IMR-90 (cell line): ENCODE results near the gene GRM5. TPM values are rescaled to one million over a fixed set of nuclear protein-coding genes. Genes with fewer than 3 reads are reported as not detected.

Experiments
- ATAC-seq: fragments of 200-7000 bp; cut with Tn5 transposase; 2 replicates; pipeline ENCODE4 v1.9.1; 2020; ENCODE audit warnings: low read depth, mild to moderate bottlenecking, moderate library complexity
- BruUV-seq: library from RNA; stranded (reverse); fragments of 400-500 nt; replicated peaks from 2 replicates; lab custom pipeline; 2021; lab: Mats Ljungman, UMichigan
- CTCF ChIA-PET: fragments of 300-600 bp; formaldehyde crosslinking; extraction: SDS; loops from one replicate; lab custom pipeline; 2021; ENCODE audit warnings: antibody characterized with exemption; lab: Yijun Ruan, JAX
- POLR2A ChIA-PET: fragments of 300-600 bp; sonication (Branson Sonifier 250); formaldehyde crosslinking; loops from one replicate; lab custom pipeline; 2022; ENCODE audit warnings: antibody characterized with exemption; ENCODE audit not compliant: unreplicated experiment; lab: Charles Lee
- DNase-seq: peaks from one replicate; pipeline ENCODE4 v3.0.0; 2013
- H2AFZ ChIP-seq: replicated peaks from 2 replicates; pipeline ENCODE3; 2013; ENCODE audit warnings: low read length, mild to moderate bottlenecking; ENCODE audit not compliant: poor library complexity
- H2AK5ac ChIP-seq: 2 replicates; pipeline ENCODE4 v1.6.1; 2013; ENCODE audit warnings: low read depth, low read length, inconsistent platforms
- H2AK9ac ChIP-seq: replicated peaks from 2 replicates; pipeline ENCODE3; 2013; ENCODE audit warnings: mild to moderate bottlenecking, low read depth, low read length, moderate library complexity; ENCODE audit not compliant: poor library complexity
- H2BK120ac ChIP-seq: 2 replicates; pipeline ENCODE4 v1.6.1; 2013; ENCODE audit warnings: low read depth, low read length, inconsistent platforms
- H2BK15ac ChIP-seq: 3 replicates; pipeline ENCODE4 v1.6.1; 2013; ENCODE audit warnings: low read depth, low read length, inconsistent platforms
- H2BK20ac ChIP-seq: 2 replicates; pipeline ENCODE4 v1.6.1; 2013; ENCODE audit warnings: low read depth, mild to moderate bottlenecking, inconsistent platforms, low read length, moderate library complexity
- H2BK5ac ChIP-seq: 2 replicates; pipeline ENCODE4 v1.6.1; 2013; ENCODE audit warnings: mild to moderate bottlenecking, low read depth, low read length, inconsistent platforms; ENCODE audit not compliant: poor library complexity, severe bottlenecking
- H3K14ac ChIP-seq: replicated peaks from 2 replicates; pipeline ENCODE4 v1.6.1; 2013; ENCODE audit warnings: low read depth, low read length, inconsistent platforms
- H3K18ac ChIP-seq: 2 replicates; pipeline ENCODE4 v1.6.1; 2013; ENCODE audit warnings: low read depth, low read length, control low read depth
- H3K23ac ChIP-seq: 2 replicates; pipeline ENCODE4 v1.6.1; 2013; ENCODE audit warnings: low read depth, low read length, inconsistent platforms
- H3K27ac ChIP-seq: 2 replicates; pipeline ENCODE4 v1.5.1; 2013; ENCODE audit warnings: mild to moderate bottlenecking, control low read depth, low read length; ENCODE audit not compliant: insufficient read depth
- H3K27me3 ChIP-seq: 2 replicates; pipeline ENCODE4 v1.6.1; 2013; ENCODE audit warnings: low read length; ENCODE audit not compliant: control insufficient read depth, insufficient read depth
- H3K36me3 ChIP-seq: 2 replicates; pipeline ENCODE4 v1.6.1; 2013; ENCODE audit warnings: low read length, mixed read lengths; ENCODE audit not compliant: control insufficient read depth, insufficient read depth
- H3K4ac ChIP-seq: 2 replicates; pipeline ENCODE4 v1.6.1; 2013; ENCODE audit warnings: low read depth, low read length, inconsistent platforms
- H3K4me1 ChIP-seq: 2 replicates; pipeline ENCODE4 v1.6.1; 2013; ENCODE audit warnings: low read length, mixed read lengths; ENCODE audit not compliant: control insufficient read depth, insufficient read depth
- H3K4me2 ChIP-seq: 2 replicates; pipeline ENCODE4 v1.6.1; 2013; ENCODE audit warnings: low read depth, mild to moderate bottlenecking, control low read depth, low read length, moderate library complexity
- H3K4me3 ChIP-seq: 2 replicates; pipeline ENCODE4 v1.5.1; 2013; ENCODE audit warnings: low read depth, mild to moderate bottlenecking, control low read depth, low read length, moderate library complexity; ENCODE audit not compliant: insufficient read depth
- H3K56ac ChIP-seq: 2 replicates; pipeline ENCODE4 v1.6.1; 2013; ENCODE audit warnings: low read length, inconsistent platforms; ENCODE audit not compliant: insufficient read depth; ENCODE audit errors: extremely low read depth
- H3K79me1 ChIP-seq, 2 experiments: 2 replicates each; pipeline ENCODE4 v1.6.1; 2013; ENCODE audit warnings: low read length in 2 of 2, inconsistent platforms in 1 of 2, low read depth in 1 of 2
- H3K9ac ChIP-seq: 2 replicates; pipeline ENCODE4 v1.6.1; 2013; ENCODE audit warnings: low read depth, low read length, control low read depth
- H3K9me1 ChIP-seq: 2 replicates; pipeline ENCODE4 v1.6.1; 2013; ENCODE audit warnings: low read length, inconsistent platforms; ENCODE audit not compliant: insufficient read depth
- H3K9me3 ChIP-seq: 2 replicates; pipeline ENCODE4 v1.6.1; 2013; ENCODE audit warnings: low read length; ENCODE audit not compliant: control insufficient read depth, insufficient read depth
- H4K20me1 ChIP-seq: 2 replicates; pipeline ENCODE4 v1.6.1; 2013; ENCODE audit warnings: low read length, inconsistent platforms; ENCODE audit not compliant: insufficient read depth
- H4K5ac ChIP-seq: 2 replicates; pipeline ENCODE4 v1.6.1; 2013; ENCODE audit warnings: mild to moderate bottlenecking, low read depth, low read length, control low read depth
- H4K8ac ChIP-seq, 2 experiments: 2 replicates each; pipeline ENCODE4 v1.6.1; 2013; ENCODE audit warnings: low read depth in 2 of 2, low read length in 2 of 2, control low read depth in 1 of 2, inconsistent platforms in 1 of 2
- H4K91ac ChIP-seq: 2 replicates; pipeline ENCODE4 v1.6.1; 2013; ENCODE audit warnings: low read depth, low read length, inconsistent platforms; ENCODE audit not compliant: insufficient read depth
- BHLHE40 ChIP-seq: fragments of 150-350 bp; IDR thresholded peaks from 2 replicates; pipeline ENCODE4 v1.6.1; 2016; ENCODE audit warnings: mild to moderate bottlenecking, low read depth, low read length
- WGBS, 2 experiments: methylation state at CpG; one replicate each; pipeline versions ENCODE4 v1.1.5 to v1.1.7; 2013; ENCODE audit warnings: missing lambda C conversion rate in 2 of 2; ENCODE audit not compliant: insufficient read length in 1 of 2; ENCODE audit errors: extremely low coverage in 2 of 2; 5-methylcytosine and 5-hydroxymethylcytosine counted together
- dilution Hi-C: fragments of 300-500 bp; cut with HindIII; formaldehyde crosslinking; loops from one replicate; pipeline ENCODE4 v1.14.3; 2018; ENCODE audit warnings: low sequenced_read_pairs; ENCODE audit not compliant: unreplicated experiment
- in situ Hi-C: fragments of 300-500 bp; cut with MboI; formaldehyde crosslinking; loops from 3 replicates; pipeline ENCODE4 v1.14.3; 2019; ENCODE audit warnings: low sequenced_read_pairs, inconsistent platforms, mixed read lengths
- intact Hi-C: fragments of 100-400 bp; cut with micrococcal nuclease; formaldehyde crosslinking; loops from 2 replicates; pipeline ENCODE4 v1.10.0; 2022
- polyA plus RNA-seq, 3 experiments: library from polyadenylated mRNA; depleted of rRNA; stranded (reverse); fragments of >200 nt; gene quantifications; 2 replicates each; pipeline ENCODE4 v1.2.3, GENCODE V29; 2012; ENCODE audit warnings: low replicate concordance in 1 of 3
- total RNA-seq: library from RNA; depleted of rRNA; stranded (reverse); fragments of >200 nt; gene quantifications from 2 replicates; pipeline ENCODE4 v1.2.3, GENCODE V29; 2012
- TF ChIP-seq, protein P1 (sequence below): fragments of 150-350 bp; IDR thresholded peaks from 2 replicates; pipeline ENCODE4 v1.6.1; 2017; ENCODE audit warnings: mild to moderate bottlenecking, antibody characterized with exemption, low read length, low read depth

Gene GRM5
- total and polyA plus RNA-seq, 2 of the 4 experiments (the other 2 are of a cell fraction), result under 0.01 TPM

DNA sequence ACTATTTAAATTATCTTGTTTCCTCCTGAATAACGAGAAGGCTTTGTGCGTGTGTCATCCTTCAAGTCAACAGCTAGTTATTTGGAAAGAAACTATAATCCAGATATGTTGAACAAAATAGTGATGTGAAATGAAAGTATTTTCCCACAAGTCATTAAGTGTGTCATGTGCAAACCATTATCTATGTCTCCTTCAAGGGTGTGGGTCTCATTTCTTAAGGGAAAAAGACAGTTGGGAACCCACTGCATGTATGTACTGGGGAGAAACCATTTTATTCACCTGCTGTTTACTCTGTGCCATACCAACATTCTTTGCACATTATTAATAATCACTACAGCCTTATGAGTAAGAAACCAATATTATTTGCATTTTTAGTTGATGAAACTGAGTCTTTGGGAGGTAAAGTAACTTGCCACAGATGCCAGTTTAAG lies 582.9 kb downstream of the GRM5 start:
- POLR2A ChIA-PET, result no interaction called here
- H4K8ac ChIP-seq, result peak overlapping the region; percentile 22 to 76; a peak in 3 of 4 replicates
- in situ Hi-C loops, result no loop called here

More for the DNA sequence above, 582.9 kb downstream of the GRM5 start:
- intact Hi-C loops (loop anchor here (2.0 to 5.0 kb wide), 2 partner anchors 144 to 161 kb away; no protein-coding TSS in a partner anchor), dilution Hi-C loops (no loop called here)
- Histone ChIP-seq H3K36me3 (no peaks in the 10 kb centered on the region), H3K79me1 (peaks cover 0 to 5% of the 10 kb centered on the region in 2 experiments; a peak in 1 of 4 replicates), H3K9ac (no peak overlapping the region), H3K27ac (no peak overlapping the region), H2BK20ac (peak overlapping the region; percentile 97; the same call in 1 of the 2 replicates), H3K14ac (no peak overlapping the region; the same call in 1 of the 2 replicates), H2BK5ac (peak overlapping the region; percentile 96), H2BK120ac (peak overlapping the region; percentile 94), H3K4me3 (no peak overlapping the region), H2AK9ac (no peak overlapping the region), H3K4me1 (peaks cover 12% of the 10 kb centered on the region; the same call in 1 of the 2 replicates), H3K4me2 (peak overlapping the region; percentile 77; the same call in 1 of the 2 replicates), H2AK5ac (no peak overlapping the region; the same call in 1 of the 2 replicates), H3K23ac (0 out of 2 replicates have a peak overlapping the region, but pooled peaks have one; percentile 15), H2AFZ (no peak overlapping the region), H3K4ac (peak overlapping the region; percentile 60; the same call in 1 of the 2 replicates), H3K56ac (peak overlapping the region; percentile 29; the same call in 1 of the 2 replicates), H3K27me3 (no peaks in the 10 kb centered on the region), H3K18ac (peak overlapping the region; percentile 95; the same call in 1 of the 2 replicates), H4K91ac (no peak overlapping the region), H2BK15ac (0 out of 3 replicates have a peak overlapping the region, but pooled peaks have one; percentile 73), H4K20me1 (no peaks in the 10 kb centered on the region), H4K5ac (peak overlapping the region; percentile 39; the same call in 1 of the 2 replicates), H3K9me1 (peaks cover 9% of the 10 kb centered on the region; the same call in 1 of the 2 replicates), H3K9me3 (no peaks in the 10 kb centered on the region)
- no TSS peak for BruUV-seq
- DNase-seq (peak; percentile 65), ATAC-seq (peak; percentile 58)
- TF ChIP-seq BHLHE40, result 0 out of 2 replicates have a peak, but pooled peaks have one; percentile 20
- TF ChIP-seq, protein P1, sequence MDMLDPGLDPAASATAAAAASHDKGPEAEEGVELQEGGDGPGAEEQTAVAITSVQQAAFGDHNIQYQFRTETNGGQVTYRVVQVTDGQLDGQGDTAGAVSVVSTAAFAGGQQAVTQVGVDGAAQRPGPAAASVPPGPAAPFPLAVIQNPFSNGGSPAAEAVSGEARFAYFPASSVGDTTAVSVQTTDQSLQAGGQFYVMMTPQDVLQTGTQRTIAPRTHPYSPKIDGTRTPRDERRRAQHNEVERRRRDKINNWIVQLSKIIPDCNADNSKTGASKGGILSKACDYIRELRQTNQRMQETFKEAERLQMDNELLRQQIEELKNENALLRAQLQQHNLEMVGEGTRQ, result no peak
- no CpG with 5 or more reads among the region's 2 CpGs for WGBS, 2 experiments
- CTCF ChIA-PET, result interaction anchor here (0.6 to 1.0 kb wide), 2 partner anchors 35 to 1056 kb away, joined by 3 read pairs; no protein-coding TSS in a partner anchor
